ENCODE results near the gene EVC.
"Not testable (repeated sequence)": the region's sequence is repeated elsewhere in the genome, so short reads cannot be mapped to it uniquely, and the experiment has no call there.

The EVC gene

GRCh38 chr4:5709207-5709575 is 1.8 kb upstream of the EVC start:
- no peak for DNase-seq

- no peak for DNase-seq
Observed at GRCh38 chr4:5710065-5710960, 688 bp upstream of the EVC start.

- DNase-seq, result no peak
Observed at GRCh38 chr4:5711479-5712184, 631 bp downstream of the EVC start.

- DNase-seq, result no peak
Observed at GRCh38 chr4:5712517-5712916, 1.5 kb downstream of the EVC start.

GRCh38 chr4:5712931-5713330 is 1.9 kb downstream of the EVC start:
- DNase-seq, result no peak

GRCh38 chr4:5713861-5714260 is 2.9 kb downstream of the EVC start:
- DNase-seq, result no peak

- no peak for DNase-seq
Observed at GRCh38 chr4:5715357-5715756, 4.4 kb downstream of the EVC start.

GRCh38 chr4:5716391-5716790 is 5.4 kb downstream of the EVC start:
- no peak for DNase-seq

- no peak for DNase-seq
Observed at GRCh38 chr4:5717449-5718158, 6.6 kb downstream of the EVC start.

GRCh38 chr4:5718411-5718810 is 7.4 kb downstream of the EVC start:
- DNase-seq, result no peak

GRCh38 chr4:5719350-5720055 is 8.5 kb downstream of the EVC start:
- no peak for DNase-seq

GRCh38 chr4:5720157-5720850 is 9.3 kb downstream of the EVC start:
- no peak for DNase-seq

- DNase-seq, result no peak
Observed at GRCh38 chr4:5720980-5721379, 10.0 kb downstream of the EVC start.

- no peak for DNase-seq
Observed at GRCh38 chr4:5721923-5722322, 10.9 kb downstream of the EVC start.

GRCh38 chr4:5722328-5722727 is 11.3 kb downstream of the EVC start:
- DNase-seq, result no peak

GRCh38 chr4:5724377-5724776 is 13.4 kb downstream of the EVC start:
- no peak for DNase-seq

GRCh38 chr4:5728412-5728811 is 17.4 kb downstream of the EVC start:
- DNase-seq, result not testable (repeated sequence)

GRCh38 chr4:5730436-5730835 is 19.4 kb downstream of the EVC start:
- DNase-seq, result no peak

- no peak for DNase-seq
Observed at GRCh38 chr4:5730993-5731990, 20.3 kb downstream of the EVC start.

- DNase-seq, result no peak
Observed at GRCh38 chr4:5732158-5732557, 21.2 kb downstream of the EVC start.

GRCh38 chr4:5734853-5735252 is 23.9 kb downstream of the EVC start:
- no peak for DNase-seq
